ENCODE results near the gene TRAPPC3. TPM values are rescaled to one million over a fixed set of nuclear protein-coding genes. Genes with fewer than 3 reads are reported as not detected.

The TRAPPC3 gene
- total RNA-seq, 1 experiment from 2014 or later = 86.6 TPM

DNA sequence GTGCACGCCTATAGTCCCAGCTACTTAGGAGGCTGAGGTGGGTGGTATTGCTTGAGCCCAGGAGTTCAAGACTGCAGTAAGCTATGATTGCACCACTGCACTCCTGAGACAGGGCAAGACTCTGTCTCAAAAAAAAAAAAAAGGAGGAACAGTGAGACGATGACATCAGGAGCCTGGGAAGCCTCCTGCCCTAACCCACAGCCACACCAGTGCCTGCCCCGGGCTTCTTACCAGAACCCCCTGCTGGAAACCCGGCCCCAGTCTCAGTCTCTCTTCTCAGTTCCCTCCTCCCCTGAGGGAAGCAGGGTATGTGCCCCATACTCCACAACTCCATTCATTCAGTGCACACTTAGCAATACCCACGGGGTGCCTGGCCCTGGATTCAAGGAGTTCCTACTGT lies 33.4 kb downstream of the TRAPPC3 start:
- no peak for DNase-seq (ENCODE audit: low spot score)

DNA sequence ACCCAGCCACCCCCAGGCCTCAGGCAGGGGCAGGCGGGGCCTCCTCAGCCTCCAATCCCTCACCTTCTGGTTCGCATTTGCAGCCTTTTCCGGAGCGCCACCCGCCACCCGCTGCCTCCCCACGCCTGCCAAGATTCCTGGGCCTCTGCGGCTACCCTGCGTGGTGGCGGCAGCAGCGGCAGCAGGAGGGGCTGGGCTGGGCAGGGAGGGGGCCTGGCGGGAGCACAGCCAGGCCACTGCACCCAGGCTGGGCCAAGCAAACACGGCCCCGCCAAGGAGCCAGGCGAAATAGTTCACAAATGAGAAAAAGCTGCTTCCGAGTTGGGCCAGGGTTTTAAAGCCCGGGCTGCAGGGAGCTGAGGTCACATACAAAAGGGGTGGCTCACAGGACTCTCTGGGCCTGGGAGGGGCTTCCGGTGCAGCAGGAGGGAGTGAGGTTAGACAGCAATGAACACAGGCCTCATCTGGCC lies 34.1 kb downstream of the TRAPPC3 start:
- no peak for TF ChIP-seq EZH2 (IDR thresholded peaks at IDR 0.05; ENCODE audit: borderline replicate concordance, low read depth, low read length, poor library complexity, severe bottlenecking)
- TF ChIP-seq, protein P1, sequence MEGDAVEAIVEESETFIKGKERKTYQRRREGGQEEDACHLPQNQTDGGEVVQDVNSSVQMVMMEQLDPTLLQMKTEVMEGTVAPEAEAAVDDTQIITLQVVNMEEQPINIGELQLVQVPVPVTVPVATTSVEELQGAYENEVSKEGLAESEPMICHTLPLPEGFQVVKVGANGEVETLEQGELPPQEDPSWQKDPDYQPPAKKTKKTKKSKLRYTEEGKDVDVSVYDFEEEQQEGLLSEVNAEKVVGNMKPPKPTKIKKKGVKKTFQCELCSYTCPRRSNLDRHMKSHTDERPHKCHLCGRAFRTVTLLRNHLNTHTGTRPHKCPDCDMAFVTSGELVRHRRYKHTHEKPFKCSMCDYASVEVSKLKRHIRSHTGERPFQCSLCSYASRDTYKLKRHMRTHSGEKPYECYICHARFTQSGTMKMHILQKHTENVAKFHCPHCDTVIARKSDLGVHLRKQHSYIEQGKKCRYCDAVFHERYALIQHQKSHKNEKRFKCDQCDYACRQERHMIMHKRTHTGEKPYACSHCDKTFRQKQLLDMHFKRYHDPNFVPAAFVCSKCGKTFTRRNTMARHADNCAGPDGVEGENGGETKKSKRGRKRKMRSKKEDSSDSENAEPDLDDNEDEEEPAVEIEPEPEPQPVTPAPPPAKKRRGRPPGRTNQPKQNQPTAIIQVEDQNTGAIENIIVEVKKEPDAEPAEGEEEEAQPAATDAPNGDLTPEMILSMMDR (conservative IDR thresholded peaks at IDR 0.05; ENCODE audit: low read depth, low read length) = no peak
- H3K27me3 ChIP-seq (replicated peaks; ENCODE audit: insufficient read depth, low read depth, low read length, poor library complexity) = no peaks in the 10 kb centered on the region
- H3K27ac ChIP-seq (ENCODE audit: low read depth, low read length, poor library complexity, severe bottlenecking) = no peak overlapping the region
- H3K36me3 ChIP-seq (ENCODE audit: insufficient read depth, low read length, poor library complexity, severe bottlenecking) = no peaks in the 10 kb centered on the region
- no TSS peak for BruUV-seq (replicated peaks)
- no peak overlapping the region for H3K4me3 ChIP-seq (ENCODE audit: low read depth, low read length, poor library complexity, severe bottlenecking)
- no peak for DNase-seq (ENCODE audit: low spot score)
- no peaks in the 10 kb centered on the region for H3K4me1 ChIP-seq (ENCODE audit: insufficient read depth, low read length, poor library complexity, severe bottlenecking)
- ChIA-PET CTCF (interaction anchor here (1.1 kb wide), 1 partner anchor 20 kb away, joined by 4 read pairs; no protein-coding TSS in a partner anchor), POLR2A (ENCODE audit: low non-redundant PET) (no interaction called here)
- no peaks in the 10 kb centered on the region for H3K9me3 ChIP-seq (ENCODE audit: low read depth, low read length, poor library complexity, severe bottlenecking)
- intact Hi-C loops (cut with micrococcal nuclease; ENCODE audit: unreplicated experiment) = no loop called here

More for the DNA sequence above, 33.4 kb downstream of the TRAPPC3 start:
- intact Hi-C loops (cut with micrococcal nuclease; ENCODE audit: unreplicated experiment) = no loop called here
- H3K36me3 ChIP-seq (ENCODE audit: insufficient read depth, low read length, poor library complexity, severe bottlenecking) = no peaks in the 10 kb centered on the region
- no peaks in the 10 kb centered on the region for H3K9me3 ChIP-seq (ENCODE audit: low read depth, low read length, poor library complexity, severe bottlenecking)
- BruUV-seq (replicated peaks) = no TSS peak
- ChIA-PET POLR2A (ENCODE audit: low non-redundant PET) (no interaction called here), CTCF (interaction anchor here (1.1 kb wide), 1 partner anchor 19 kb away, joined by 4 read pairs; no protein-coding TSS in a partner anchor)
- H3K27me3 ChIP-seq (replicated peaks; ENCODE audit: insufficient read depth, low read depth, low read length, poor library complexity) = no peaks in the 10 kb centered on the region
- no peak overlapping the region for H3K27ac ChIP-seq (ENCODE audit: low read depth, low read length, poor library complexity, severe bottlenecking)
- no peaks in the 10 kb centered on the region for H3K4me1 ChIP-seq (ENCODE audit: insufficient read depth, low read length, poor library complexity, severe bottlenecking)
- no peak overlapping the region for H3K4me3 ChIP-seq (ENCODE audit: low read depth, low read length, poor library complexity, severe bottlenecking)
- no peak for TF ChIP-seq EZH2 (IDR thresholded peaks at IDR 0.05; ENCODE audit: borderline replicate concordance, low read depth, low read length, poor library complexity, severe bottlenecking)
- TF ChIP-seq, protein P1 (conservative IDR thresholded peaks at IDR 0.05; ENCODE audit: low read depth, low read length) = no peak

DNA sequence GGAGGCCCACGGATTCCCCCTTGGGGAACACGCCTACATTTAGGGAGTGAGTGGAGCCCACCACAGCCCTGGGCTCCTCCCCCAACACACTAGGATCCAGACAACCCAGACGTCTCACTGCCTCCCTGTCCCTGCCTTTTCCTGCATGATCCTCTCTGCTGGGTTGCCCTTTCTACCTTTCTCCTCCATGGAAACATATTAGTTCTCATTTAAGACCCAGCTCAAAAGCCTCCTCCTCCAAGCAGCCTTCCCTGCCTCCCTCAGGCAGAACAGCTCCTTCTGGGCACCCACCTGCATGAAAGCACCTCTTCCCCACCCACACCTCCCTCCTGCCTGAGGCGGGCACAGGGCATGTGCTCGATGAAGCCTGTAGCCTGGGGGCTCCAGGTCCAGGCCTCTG lies 34.9 kb downstream of the TRAPPC3 start:
- Histone ChIP-seq H3K36me3 (ENCODE audit: insufficient read depth, low read length, poor library complexity, severe bottlenecking) (no peaks in the 10 kb centered on the region), H3K4me3 (ENCODE audit: low read depth, low read length, poor library complexity, severe bottlenecking) (no peak overlapping the region), H3K27ac (ENCODE audit: low read depth, low read length, poor library complexity, severe bottlenecking) (no peak overlapping the region), H3K27me3 (replicated peaks; ENCODE audit: insufficient read depth, low read depth, low read length, poor library complexity) (no peaks in the 10 kb centered on the region), H3K4me1 (ENCODE audit: insufficient read depth, low read length, poor library complexity, severe bottlenecking) (no peaks in the 10 kb centered on the region), H3K9me3 (ENCODE audit: low read depth, low read length, poor library complexity, severe bottlenecking) (no peaks in the 10 kb centered on the region)
- ChIA-PET POLR2A (ENCODE audit: low non-redundant PET) (no interaction called here), CTCF (no interaction called here)
- DNase-seq (ENCODE audit: low spot score) = no peak
- no TSS peak for BruUV-seq (replicated peaks)
- TF ChIP-seq, protein P1 (conservative IDR thresholded peaks at IDR 0.05; ENCODE audit: low read depth, low read length) = no peak
- intact Hi-C loops (cut with micrococcal nuclease; ENCODE audit: unreplicated experiment) = no loop called here
